MM.1S (cell line): ENCODE data around the gene TSHZ3.

ENCODE experiments used
- DNase-seq: peaks from one replicate; pipeline ENCODE4 v3.0.0-alpha.2; 2015
- H2AFZ ChIP-seq: fragments of 300-600 bp; sonication (generic); 2 replicates; pipeline ENCODE4 v1.6.0; 2016; ENCODE audit warnings: antibody characterized with exemption, low read length
- H3F3A ChIP-seq: fragments of 300-600 bp; sonication (generic); 2 replicates; pipeline ENCODE4 v1.6.1; 2016; ENCODE audit warnings: mild to moderate bottlenecking, antibody characterized with exemption, low read length, moderate library complexity, mixed read lengths; ENCODE audit not compliant: insufficient read depth
- H3K27ac ChIP-seq: fragments of 300-600 bp; sonication (generic); 2 replicates; pipeline ENCODE4 v1.5.1; 2016; ENCODE audit warnings: mild to moderate bottlenecking, low read length
- H3K27me3 ChIP-seq: fragments of 300-600 bp; sonication (generic); replicated peaks from 2 replicates; pipeline ENCODE4 v1.6.0; 2016; ENCODE audit warnings: low read length; ENCODE audit not compliant: insufficient read depth
- H3K36me3 ChIP-seq: fragments of 300-600 bp; sonication (generic); replicated peaks from 2 replicates; pipeline ENCODE4 v1.6.1; 2016; ENCODE audit warnings: mild to moderate bottlenecking, low read length, mixed read lengths; ENCODE audit not compliant: insufficient read depth
- H3K4me1 ChIP-seq: fragments of 300-600 bp; sonication (generic); 2 replicates; pipeline ENCODE4 v1.6.1; 2016; ENCODE audit warnings: low read length, mixed read lengths
- H3K4me2 ChIP-seq: fragments of 300-600 bp; sonication (generic); 2 replicates; pipeline ENCODE4 v1.6.0; 2016; ENCODE audit warnings: low read depth, low read length
- H3K4me3 ChIP-seq: fragments of 300-600 bp; sonication (generic); 2 replicates; pipeline ENCODE4 v1.5.1; 2016; ENCODE audit warnings: low read length, mixed read lengths
- H3K79me2 ChIP-seq: fragments of 300-600 bp; sonication (generic); 2 replicates; pipeline ENCODE4 v1.6.1; 2016; ENCODE audit warnings: mixed run types, low read length, mixed read lengths
- H3K9ac ChIP-seq: fragments of 300-600 bp; sonication (generic); 2 replicates; pipeline ENCODE4 v1.6.1; 2016; ENCODE audit warnings: low read length, mixed read lengths
- H3K9me2 ChIP-seq: fragments of 300-600 bp; sonication (generic); replicated peaks from 2 replicates; pipeline ENCODE4 v1.6.1; 2016; ENCODE audit warnings: mild to moderate bottlenecking, low read length, mixed read lengths; ENCODE audit not compliant: insufficient read depth
- H3K9me3 ChIP-seq: fragments of 300-600 bp; sonication (generic); replicated peaks from 2 replicates; pipeline ENCODE4 v1.6.1; 2016; ENCODE audit warnings: mild to moderate bottlenecking, low read length, mixed read lengths; ENCODE audit not compliant: insufficient read depth
- H4K20me1 ChIP-seq: fragments of 300-600 bp; sonication (generic); 2 replicates; pipeline ENCODE4 v1.6.1; 2016; ENCODE audit warnings: mild to moderate bottlenecking, low read length, moderate library complexity, mixed read lengths; ENCODE audit not compliant: insufficient read depth
- EZH2 ChIP-seq: fragments of 300-600 bp; sonication (generic); optimal IDR thresholded peaks from 2 replicates; pipeline ENCODE3; 2017; ENCODE audit warnings: low read depth, mild to moderate bottlenecking, antibody characterized with exemption, low read length, mixed read lengths
- EZH2phosphoT487 ChIP-seq: fragments of 300-600 bp; sonication (generic); IDR thresholded peaks from 2 replicates; pipeline ENCODE4 v1.6.1; 2018; ENCODE audit warnings: antibody characterized with exemption, low read length
- TF ChIP-seq, protein P1 (sequence below): fragments of 300-600 bp; sonication (generic); IDR thresholded peaks from 2 replicates; pipeline ENCODE4 v1.5.1; 2016; ENCODE audit warnings: antibody characterized with exemption, low read length, mixed read lengths

TSHZ3 gene

DNA sequence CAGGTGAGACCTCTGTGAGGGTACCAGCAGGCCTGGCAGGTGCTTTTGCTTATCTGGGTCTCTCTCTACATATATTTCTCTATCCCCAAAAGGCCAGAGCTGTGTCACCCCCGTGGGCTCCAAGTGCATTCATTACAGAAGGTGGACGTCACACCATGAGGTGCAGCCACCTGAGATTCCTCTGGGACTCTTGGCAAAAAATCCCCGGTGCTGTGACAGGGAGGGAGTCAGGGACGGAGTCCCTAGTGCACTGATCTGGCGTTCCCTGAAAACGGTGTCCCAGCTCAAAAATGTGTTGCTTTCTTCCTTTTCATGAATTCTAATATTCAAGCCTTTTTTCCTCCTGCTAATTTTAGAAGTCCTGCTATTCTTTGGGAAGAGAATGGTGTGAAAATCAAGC is 13.5 kb downstream of the TSHZ3 start:
- H2AFZ ChIP-seq: no peak overlapping the region
- H3K4me1 ChIP-seq: no peaks in the 10 kb centered on the region
- peaks cover 86% of the 10 kb centered on the region for H3K27me3 ChIP-seq
- H3K79me2 ChIP-seq: no peaks in the 10 kb centered on the region
- no peak overlapping the region for H3K9ac ChIP-seq
- H3F3A ChIP-seq: no peaks in the 10 kb centered on the region
- H3K36me3 ChIP-seq: no peaks in the 10 kb centered on the region
- no peak overlapping the region for H3K4me2 ChIP-seq
- no peak overlapping the region for H3K27ac ChIP-seq
- no peak for DNase-seq
- H3K9me2 ChIP-seq: no peaks in the 10 kb centered on the region
- no peak overlapping the region for H3K4me3 ChIP-seq
- TF ChIP-seq, protein P1, sequence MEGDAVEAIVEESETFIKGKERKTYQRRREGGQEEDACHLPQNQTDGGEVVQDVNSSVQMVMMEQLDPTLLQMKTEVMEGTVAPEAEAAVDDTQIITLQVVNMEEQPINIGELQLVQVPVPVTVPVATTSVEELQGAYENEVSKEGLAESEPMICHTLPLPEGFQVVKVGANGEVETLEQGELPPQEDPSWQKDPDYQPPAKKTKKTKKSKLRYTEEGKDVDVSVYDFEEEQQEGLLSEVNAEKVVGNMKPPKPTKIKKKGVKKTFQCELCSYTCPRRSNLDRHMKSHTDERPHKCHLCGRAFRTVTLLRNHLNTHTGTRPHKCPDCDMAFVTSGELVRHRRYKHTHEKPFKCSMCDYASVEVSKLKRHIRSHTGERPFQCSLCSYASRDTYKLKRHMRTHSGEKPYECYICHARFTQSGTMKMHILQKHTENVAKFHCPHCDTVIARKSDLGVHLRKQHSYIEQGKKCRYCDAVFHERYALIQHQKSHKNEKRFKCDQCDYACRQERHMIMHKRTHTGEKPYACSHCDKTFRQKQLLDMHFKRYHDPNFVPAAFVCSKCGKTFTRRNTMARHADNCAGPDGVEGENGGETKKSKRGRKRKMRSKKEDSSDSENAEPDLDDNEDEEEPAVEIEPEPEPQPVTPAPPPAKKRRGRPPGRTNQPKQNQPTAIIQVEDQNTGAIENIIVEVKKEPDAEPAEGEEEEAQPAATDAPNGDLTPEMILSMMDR: no peak
- H3K9me3 ChIP-seq: no peaks in the 10 kb centered on the region
- no peaks in the 10 kb centered on the region for H4K20me1 ChIP-seq

DNA sequence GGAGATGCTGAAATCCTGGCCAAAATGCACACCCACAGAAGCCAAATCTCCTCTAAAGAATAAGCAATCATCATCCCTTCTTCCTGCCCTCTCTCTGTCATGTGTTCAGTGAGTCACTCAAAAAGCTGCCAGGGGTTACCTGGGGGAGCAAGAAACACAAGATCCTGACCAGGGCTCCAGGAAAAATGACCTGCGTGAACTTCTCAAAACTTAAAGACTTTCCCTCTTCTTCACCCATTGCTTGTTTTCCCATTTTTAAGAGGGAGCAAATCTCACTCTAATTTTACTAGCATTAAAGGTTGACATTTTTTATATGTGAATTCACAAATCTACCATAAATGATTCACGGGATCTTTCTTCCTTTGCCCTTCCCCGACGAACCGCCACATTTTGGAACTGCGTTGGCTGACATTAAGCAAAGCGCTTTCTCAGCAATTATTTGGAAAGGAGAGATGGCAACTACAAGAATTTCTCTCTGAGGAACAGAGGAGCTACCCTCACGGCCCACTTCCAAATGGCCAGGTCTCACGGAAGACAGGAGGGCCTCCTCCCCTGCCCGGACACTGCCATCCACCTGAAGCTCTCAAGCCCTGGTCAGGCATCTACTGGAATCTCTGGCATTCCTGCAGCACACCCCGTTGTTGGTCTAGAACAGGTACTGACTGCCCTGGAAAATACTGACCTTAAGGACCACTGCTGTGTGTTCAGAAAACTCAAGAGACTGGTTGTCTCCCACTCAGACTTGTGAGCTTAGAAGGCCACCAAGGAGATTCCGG is 14.2 kb downstream of the TSHZ3 start:
- H3K4me2 ChIP-seq: no peak overlapping the region
- TF ChIP-seq EZH2: no peak
- TF ChIP-seq, protein P1: no peak
- TF ChIP-seq EZH2phosphoT487: no peak
- H3K9me2 ChIP-seq: no peaks in the 10 kb centered on the region
- no peaks in the 10 kb centered on the region for H3F3A ChIP-seq
- no peaks in the 10 kb centered on the region for H4K20me1 ChIP-seq
- no peaks in the 10 kb centered on the region for H3K4me1 ChIP-seq
- H3K9ac ChIP-seq: no peak overlapping the region
- H3K79me2 ChIP-seq: no peaks in the 10 kb centered on the region
- no peak for DNase-seq
- H3K27ac ChIP-seq: no peak overlapping the region
- H3K9me3 ChIP-seq: no peaks in the 10 kb centered on the region
- peaks cover 88% of the 10 kb centered on the region for H3K27me3 ChIP-seq
- no peaks in the 10 kb centered on the region for H3K36me3 ChIP-seq
- no peak overlapping the region for H2AFZ ChIP-seq
- no peak overlapping the region for H3K4me3 ChIP-seq

DNA sequence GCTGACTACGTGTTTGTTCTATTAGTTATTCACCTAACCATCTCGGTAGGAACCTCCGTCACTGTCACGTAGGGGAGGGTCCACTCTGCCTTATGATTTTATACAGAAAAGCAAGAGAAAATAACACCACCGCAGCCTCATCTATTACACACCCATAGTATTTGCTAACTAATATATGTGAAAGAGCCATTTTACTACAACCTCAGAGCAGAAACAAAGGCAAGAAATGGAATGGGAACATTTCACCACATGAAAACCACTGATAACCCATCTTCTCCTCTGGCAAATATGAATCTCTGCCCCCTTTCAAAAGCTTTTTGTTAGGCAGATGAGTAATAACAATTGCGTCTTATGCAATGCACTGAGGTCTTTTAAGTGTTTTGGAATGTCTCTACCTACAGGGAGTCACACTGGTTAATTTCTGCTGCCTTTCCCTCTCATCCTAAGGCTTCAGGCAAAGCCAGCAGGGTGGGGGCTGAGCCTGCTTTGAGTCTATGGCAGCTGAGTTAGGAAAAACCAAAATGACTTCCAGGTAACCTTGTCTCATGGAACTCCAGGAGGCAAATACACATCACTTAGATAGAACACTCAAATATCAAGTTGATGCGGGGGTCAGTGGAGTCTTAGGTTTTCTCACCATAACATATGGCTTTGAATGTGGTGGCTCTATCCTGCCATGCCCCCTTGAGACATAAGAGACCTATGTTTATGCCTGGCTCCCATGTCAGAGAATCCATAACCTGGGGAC is 15.0 kb downstream of the TSHZ3 start:
- no peaks in the 10 kb centered on the region for H4K20me1 ChIP-seq
- no peak overlapping the region for H3K4me2 ChIP-seq
- no peaks in the 10 kb centered on the region for H3K9me3 ChIP-seq
- no peak overlapping the region for H3K27ac ChIP-seq
- H3K4me3 ChIP-seq: no peak overlapping the region
- TF ChIP-seq EZH2: no peak
- TF ChIP-seq, protein P1: no peak
- no peak for TF ChIP-seq EZH2phosphoT487
- no peaks in the 10 kb centered on the region for H3K36me3 ChIP-seq
- DNase-seq: no peak
- H2AFZ ChIP-seq: no peak overlapping the region
- no peaks in the 10 kb centered on the region for H3F3A ChIP-seq
- H3K4me1 ChIP-seq: no peaks in the 10 kb centered on the region
- peaks cover 87% of the 10 kb centered on the region for H3K27me3 ChIP-seq
- H3K79me2 ChIP-seq: no peaks in the 10 kb centered on the region
- H3K9ac ChIP-seq: no peak overlapping the region
- no peaks in the 10 kb centered on the region for H3K9me2 ChIP-seq
